ENCODE measurements around the gene ILK.

ILK gene

GRCh38 chr11:6607190-6607795, 3.7 kb downstream of the ILK start:
- Histone ChIP-seq H3K27me3 (ENCODE audit: low read length) (no peaks in the 10 kb centered on the region), H3K9ac (ENCODE audit: low read length) (no peak overlapping the region), H3K79me2 (ENCODE audit: insufficient read depth, low read length) (peaks cover 43% of the 10 kb centered on the region)

GRCh38 chr11:6608011-6608410, 4.4 kb downstream of the ILK start:
- H3K4me3 ChIP-seq (ENCODE audit: insufficient read depth, low read length, poor library complexity, severe bottlenecking) = no peak overlapping the region
- H3K9me2 ChIP-seq (replicated peaks; ENCODE audit: insufficient read depth, low read length) = no peaks in the 10 kb centered on the region
- no peaks in the 10 kb centered on the region for H3K27me3 ChIP-seq (ENCODE audit: low read length)
- peaks cover 36% of the 10 kb centered on the region for H3K79me2 ChIP-seq (ENCODE audit: insufficient read depth, low read length)
- H2AFZ ChIP-seq (ENCODE audit: low read depth, low read length, severe bottlenecking) = no peak overlapping the region
- no peak overlapping the region for H3K9ac ChIP-seq (ENCODE audit: low read length)
- no peaks in the 10 kb centered on the region for H4K20me1 ChIP-seq (ENCODE audit: low read depth, low read length)
- H3K4me2 ChIP-seq (ENCODE audit: low read depth, low read length, poor library complexity, severe bottlenecking) = no peak overlapping the region
- no peaks in the 10 kb centered on the region for H3K36me3 ChIP-seq (ENCODE audit: low read length)
- TF ChIP-seq CTCF (IDR thresholded peaks at IDR 0.05; ENCODE audit: insufficient read depth, low read length, poor library complexity, severe bottlenecking) (no peak), EZH2phosphoT487 (conservative IDR thresholded peaks at IDR 0.05; ENCODE audit: low read length) (no peak)
- no peaks in the 10 kb centered on the region for H3K9me3 ChIP-seq (ENCODE audit: insufficient read depth, low read length)
- H3K27ac ChIP-seq (ENCODE audit: low read depth, low read length) = no peak overlapping the region
- peaks cover 18% of the 10 kb centered on the region for H3F3A ChIP-seq (ENCODE audit: insufficient read depth)

More at GRCh38 chr11:6607190-6607795, 3.7 kb downstream of the ILK start:
- H3K4me2 ChIP-seq (ENCODE audit: low read depth, low read length, poor library complexity, severe bottlenecking) = peak overlapping the region; percentile 33
- no peaks in the 10 kb centered on the region for H3K9me2 ChIP-seq (replicated peaks; ENCODE audit: insufficient read depth, low read length)
- H3K4me3 ChIP-seq (ENCODE audit: insufficient read depth, low read length, poor library complexity, severe bottlenecking) = no peak overlapping the region
- H3K27ac ChIP-seq (ENCODE audit: low read depth, low read length) = peak overlapping the region; percentile 44
- H2AFZ ChIP-seq (ENCODE audit: low read depth, low read length, severe bottlenecking) = no peak overlapping the region
- H3K9me3 ChIP-seq (ENCODE audit: insufficient read depth, low read length) = no peaks in the 10 kb centered on the region
- no peaks in the 10 kb centered on the region for H4K20me1 ChIP-seq (ENCODE audit: low read depth, low read length)
- peaks cover 13% of the 10 kb centered on the region; the same call in 1 of the 2 replicates for H3F3A ChIP-seq (ENCODE audit: insufficient read depth)
- no peak for TF ChIP-seq CTCF (IDR thresholded peaks at IDR 0.05; ENCODE audit: insufficient read depth, low read length, poor library complexity, severe bottlenecking)
- no peak for TF ChIP-seq EZH2phosphoT487 (conservative IDR thresholded peaks at IDR 0.05; ENCODE audit: low read length)
- H3K36me3 ChIP-seq (ENCODE audit: low read length) = no peaks in the 10 kb centered on the region

GRCh38 chr11:6608726-6609501, 5.3 kb downstream of the ILK start:
- peaks cover 24% of the 10 kb centered on the region for H3F3A ChIP-seq (ENCODE audit: insufficient read depth)
- H3K9me3 ChIP-seq (ENCODE audit: insufficient read depth, low read length) = no peaks in the 10 kb centered on the region
- no peaks in the 10 kb centered on the region for H3K27me3 ChIP-seq (ENCODE audit: low read length)
- no peak overlapping the region for H3K4me3 ChIP-seq (ENCODE audit: insufficient read depth, low read length, poor library complexity, severe bottlenecking)
- peaks cover 28% of the 10 kb centered on the region for H3K79me2 ChIP-seq (ENCODE audit: insufficient read depth, low read length)
- no peak overlapping the region for H3K4me2 ChIP-seq (ENCODE audit: low read depth, low read length, poor library complexity, severe bottlenecking)
- H3K36me3 ChIP-seq (ENCODE audit: low read length) = no peaks in the 10 kb centered on the region
- H2AFZ ChIP-seq (ENCODE audit: low read depth, low read length, severe bottlenecking) = no peak overlapping the region
- TF ChIP-seq CTCF (IDR thresholded peaks at IDR 0.05; ENCODE audit: insufficient read depth, low read length, poor library complexity, severe bottlenecking) = no peak
- TF ChIP-seq EZH2phosphoT487 (conservative IDR thresholded peaks at IDR 0.05; ENCODE audit: low read length) = no peak
- no peak overlapping the region for H3K9ac ChIP-seq (ENCODE audit: low read length)
- H4K20me1 ChIP-seq (ENCODE audit: low read depth, low read length) = no peaks in the 10 kb centered on the region
- H3K27ac ChIP-seq (ENCODE audit: low read depth, low read length) = no peak overlapping the region
- no peaks in the 10 kb centered on the region for H3K9me2 ChIP-seq (replicated peaks; ENCODE audit: insufficient read depth, low read length)
